H1 (cell line): ENCODE measurements around the gene GAN. TPM values are rescaled to one million over a fixed set of nuclear protein-coding genes. Genes with fewer than 3 reads are reported as not detected.

Experiments used
- polyA plus RNA-seq, 7 experiments: library from polyadenylated mRNA; depleted of rRNA in 3 of 7; stranded (reverse) in 5 of 7; unstranded in 2 of 7; fragments of >200 nt in 5 of 7; fragments of 200-250 nt in 2 of 7; gene quantifications; 1 replicate in 5 of 7; 2 replicates in 1 of 7; 4 replicates in 1 of 7; pipeline versions ENCODE4 v1.2.1 to v1.2.3, GENCODE V29; 2011 to 2013; ENCODE audit warnings: missing spikeins in 2 of 7, mixed read lengths in 2 of 7
- total RNA-seq: library from RNA; stranded (reverse); fragmentation: NEBNext Ultra II Directional; extraction: Animal tissue kit (Norgen Biotek cat#: 25700); gene quantifications from 2 replicates; pipeline ENCODE4 v1.2.1, GENCODE V29; 2021

Gene GAN
- total and polyA plus RNA-seq, 2 of the 8 experiments (the other 6 are each of a cell fraction or from before 2014, with no cell fraction given) = 4.5 to 23.9 TPM

Other genes starting within 250 kb of the GAN start
- gene C16orf46, start 237.7 kb upstream of the GAN start, total RNA-seq = 0.60 and 1.1 TPM in 2 replicates
- gene C16orf46, start 237.7 kb upstream of the GAN start, polyA plus RNA-seq (2011; rRNA removed) = 0.48 and 0.52 TPM in 2 replicates
- 103 and 108 TPM in 2 replicates for gene GCSH, start 218.6 kb upstream of the GAN start, total RNA-seq
- gene GCSH, start 218.6 kb upstream of the GAN start, polyA plus RNA-seq (2011; rRNA removed) = 25.1 and 28.2 TPM in 2 replicates
- 0.23 TPM in 1 of 2 replicates, not detected in the other for gene BCO1, start 76.3 kb upstream of the GAN start, total RNA-seq
- 0.21 and 0.28 TPM in 2 replicates for gene BCO1, start 76.3 kb upstream of the GAN start, polyA plus RNA-seq (2011; rRNA removed)
- gene CMIP, start 129.8 kb downstream of the GAN start, total RNA-seq = 53.2 and 62.0 TPM in 2 replicates
- 7.9 and 21.2 TPM in 2 replicates for gene CMIP, start 129.8 kb downstream of the GAN start, polyA plus RNA-seq (2011; rRNA removed)